Measurements from ENCODE around the gene CDK5RAP3. TPM values are rescaled to one million over a fixed set of nuclear protein-coding genes. Genes with fewer than 3 reads are reported as not detected.

CDK5RAP3 gene
- total and polyA plus RNA-seq, 2 of the 13 experiments (the other 11 are each of a cell fraction or from before 2014, with no cell fraction given) = 128 to 154 TPM

DNA sequence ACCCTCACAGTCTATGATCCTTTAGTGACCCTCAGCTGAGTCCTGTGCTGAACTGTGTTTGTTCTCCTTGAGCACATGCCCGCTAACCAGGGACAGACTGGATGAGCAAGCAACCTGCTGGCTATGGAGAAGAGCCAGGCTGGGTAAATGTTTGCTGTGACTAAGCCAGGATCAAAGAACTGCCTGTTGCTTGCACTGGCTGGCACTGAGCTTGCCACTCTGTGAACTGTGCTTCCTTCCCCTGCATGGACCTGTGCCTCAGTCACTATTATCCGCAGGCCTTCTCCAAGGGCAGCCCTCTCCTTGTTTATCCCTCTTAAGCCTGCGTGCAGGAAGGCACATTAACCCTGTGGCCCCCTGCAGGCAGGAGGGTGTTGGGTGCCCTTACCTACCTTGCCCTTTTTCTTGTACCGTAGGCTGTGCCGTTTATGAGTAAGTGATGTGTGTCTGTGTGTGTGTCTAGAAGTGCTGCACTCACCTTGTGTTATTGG, 22.2 kb upstream of the CDK5RAP3 start (continued):
- TF ChIP-seq ZNF709 (CRISPR knock-in tag; IDR thresholded peaks at IDR 0.05) (no peak), ZSCAN21 (CRISPR knock-in tag; IDR thresholded peaks at IDR 0.05; ENCODE audit: borderline replicate concordance) (peak; percentile 96), SP1 (IDR thresholded peaks at IDR 0.05) (no peak), SP1 (CRISPR knock-in tag; IDR thresholded peaks at IDR 0.05) (no peak), ZNF335 (CRISPR knock-in tag; IDR thresholded peaks at IDR 0.05) (peak; percentile 97), MZF1 (CRISPR knock-in tag; IDR thresholded peaks at IDR 0.05; ENCODE audit: borderline replicate concordance) (no peak), ZNF331 (CRISPR knock-in tag; IDR thresholded peaks at IDR 0.05) (peak; percentile 64; the same call in 1 of the 2 replicates), ZBTB7B (CRISPR knock-in tag; IDR thresholded peaks at IDR 0.05) (peak; percentile 75), SKI (IDR thresholded peaks at IDR 0.05; ENCODE audit: partially characterized antibody) (peak; percentile 85), CBX5 (CRISPR knock-in tag; IDR thresholded peaks at IDR 0.05; ENCODE audit: borderline replicate concordance) (peak; percentile 60; the same call in 1 of the 2 replicates), NR3C1 (CRISPR knock-in tag; IDR thresholded peaks at IDR 0.05) (no peak), ARHGAP35 (CRISPR knock-in tag; IDR thresholded peaks at IDR 0.05; ENCODE audit: borderline replicate concordance) (no peak), ELF3 (CRISPR knock-in tag; IDR thresholded peaks at IDR 0.05) (peak; percentile 55; the same call in 1 of the 2 replicates)
- TF ChIP-seq, protein P1, sequence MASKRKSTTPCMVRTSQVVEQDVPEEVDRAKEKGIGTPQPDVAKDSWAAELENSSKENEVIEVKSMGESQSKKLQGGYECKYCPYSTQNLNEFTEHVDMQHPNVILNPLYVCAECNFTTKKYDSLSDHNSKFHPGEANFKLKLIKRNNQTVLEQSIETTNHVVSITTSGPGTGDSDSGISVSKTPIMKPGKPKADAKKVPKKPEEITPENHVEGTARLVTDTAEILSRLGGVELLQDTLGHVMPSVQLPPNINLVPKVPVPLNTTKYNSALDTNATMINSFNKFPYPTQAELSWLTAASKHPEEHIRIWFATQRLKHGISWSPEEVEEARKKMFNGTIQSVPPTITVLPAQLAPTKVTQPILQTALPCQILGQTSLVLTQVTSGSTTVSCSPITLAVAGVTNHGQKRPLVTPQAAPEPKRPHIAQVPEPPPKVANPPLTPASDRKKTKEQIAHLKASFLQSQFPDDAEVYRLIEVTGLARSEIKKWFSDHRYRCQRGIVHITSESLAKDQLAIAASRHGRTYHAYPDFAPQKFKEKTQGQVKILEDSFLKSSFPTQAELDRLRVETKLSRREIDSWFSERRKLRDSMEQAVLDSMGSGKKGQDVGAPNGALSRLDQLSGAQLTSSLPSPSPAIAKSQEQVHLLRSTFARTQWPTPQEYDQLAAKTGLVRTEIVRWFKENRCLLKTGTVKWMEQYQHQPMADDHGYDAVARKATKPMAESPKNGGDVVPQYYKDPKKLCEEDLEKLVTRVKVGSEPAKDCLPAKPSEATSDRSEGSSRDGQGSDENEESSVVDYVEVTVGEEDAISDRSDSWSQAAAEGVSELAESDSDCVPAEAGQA (IDR thresholded peaks at IDR 0.05; ENCODE audit: low read depth) = no peak
- TF ChIP-seq, protein P1 (CRISPR knock-in tag; IDR thresholded peaks at IDR 0.05; ENCODE audit: borderline replicate concordance) = no peak
- TF ChIP-seq, protein P2, sequence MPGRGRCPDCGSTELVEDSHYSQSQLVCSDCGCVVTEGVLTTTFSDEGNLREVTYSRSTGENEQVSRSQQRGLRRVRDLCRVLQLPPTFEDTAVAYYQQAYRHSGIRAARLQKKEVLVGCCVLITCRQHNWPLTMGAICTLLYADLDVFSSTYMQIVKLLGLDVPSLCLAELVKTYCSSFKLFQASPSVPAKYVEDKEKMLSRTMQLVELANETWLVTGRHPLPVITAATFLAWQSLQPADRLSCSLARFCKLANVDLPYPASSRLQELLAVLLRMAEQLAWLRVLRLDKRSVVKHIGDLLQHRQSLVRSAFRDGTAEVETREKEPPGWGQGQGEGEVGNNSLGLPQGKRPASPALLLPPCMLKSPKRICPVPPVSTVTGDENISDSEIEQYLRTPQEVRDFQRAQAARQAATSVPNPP (CRISPR knock-in tag; IDR thresholded peaks at IDR 0.05) = no peak
- TF ChIP-seq, protein P3, sequence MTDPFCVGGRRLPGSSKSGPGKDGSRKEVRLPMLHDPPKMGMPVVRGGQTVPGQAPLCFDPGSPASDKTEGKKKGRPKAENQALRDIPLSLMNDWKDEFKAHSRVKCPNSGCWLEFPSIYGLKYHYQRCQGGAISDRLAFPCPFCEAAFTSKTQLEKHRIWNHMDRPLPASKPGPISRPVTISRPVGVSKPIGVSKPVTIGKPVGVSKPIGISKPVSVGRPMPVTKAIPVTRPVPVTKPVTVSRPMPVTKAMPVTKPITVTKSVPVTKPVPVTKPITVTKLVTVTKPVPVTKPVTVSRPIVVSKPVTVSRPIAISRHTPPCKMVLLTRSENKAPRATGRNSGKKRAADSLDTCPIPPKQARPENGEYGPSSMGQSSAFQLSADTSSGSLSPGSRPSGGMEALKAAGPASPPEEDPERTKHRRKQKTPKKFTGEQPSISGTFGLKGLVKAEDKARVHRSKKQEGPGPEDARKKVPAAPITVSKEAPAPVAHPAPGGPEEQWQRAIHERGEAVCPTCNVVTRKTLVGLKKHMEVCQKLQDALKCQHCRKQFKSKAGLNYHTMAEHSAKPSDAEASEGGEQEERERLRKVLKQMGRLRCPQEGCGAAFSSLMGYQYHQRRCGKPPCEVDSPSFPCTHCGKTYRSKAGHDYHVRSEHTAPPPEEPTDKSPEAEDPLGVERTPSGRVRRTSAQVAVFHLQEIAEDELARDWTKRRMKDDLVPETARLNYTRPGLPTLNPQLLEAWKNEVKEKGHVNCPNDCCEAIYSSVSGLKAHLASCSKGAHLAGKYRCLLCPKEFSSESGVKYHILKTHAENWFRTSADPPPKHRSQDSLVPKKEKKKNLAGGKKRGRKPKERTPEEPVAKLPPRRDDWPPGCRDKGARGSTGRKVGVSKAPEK (CRISPR knock-in tag; IDR thresholded peaks at IDR 0.05; ENCODE audit: borderline replicate concordance) = no peak
- TF ChIP-seq, protein P4, sequence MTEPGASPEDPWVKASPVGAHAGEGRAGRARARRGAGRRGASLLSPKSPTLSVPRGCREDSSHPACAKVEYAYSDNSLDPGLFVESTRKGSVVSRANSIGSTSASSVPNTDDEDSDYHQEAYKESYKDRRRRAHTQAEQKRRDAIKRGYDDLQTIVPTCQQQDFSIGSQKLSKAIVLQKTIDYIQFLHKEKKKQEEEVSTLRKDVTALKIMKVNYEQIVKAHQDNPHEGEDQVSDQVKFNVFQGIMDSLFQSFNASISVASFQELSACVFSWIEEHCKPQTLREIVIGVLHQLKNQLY (CRISPR knock-in tag; IDR thresholded peaks at IDR 0.05) = peak; percentile 58; the same call in 1 of the 2 replicates
- TF ChIP-seq, protein P5, sequence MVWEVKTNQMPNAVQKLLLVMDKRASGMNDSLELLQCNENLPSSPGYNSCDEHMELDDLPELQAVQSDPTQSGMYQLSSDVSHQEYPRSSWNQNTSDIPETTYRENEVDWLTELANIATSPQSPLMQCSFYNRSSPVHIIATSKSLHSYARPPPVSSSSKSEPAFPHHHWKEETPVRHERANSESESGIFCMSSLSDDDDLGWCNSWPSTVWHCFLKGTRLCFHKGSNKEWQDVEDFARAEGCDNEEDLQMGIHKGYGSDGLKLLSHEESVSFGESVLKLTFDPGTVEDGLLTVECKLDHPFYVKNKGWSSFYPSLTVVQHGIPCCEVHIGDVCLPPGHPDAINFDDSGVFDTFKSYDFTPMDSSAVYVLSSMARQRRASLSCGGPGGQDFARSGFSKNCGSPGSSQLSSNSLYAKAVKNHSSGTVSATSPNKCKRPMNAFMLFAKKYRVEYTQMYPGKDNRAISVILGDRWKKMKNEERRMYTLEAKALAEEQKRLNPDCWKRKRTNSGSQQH (CRISPR knock-in tag; IDR thresholded peaks at IDR 0.05; ENCODE audit: low read depth) = no peak
